ENCODE data around the gene SFXN4. TPM values are rescaled to one million over a fixed set of nuclear protein-coding genes. Genes with fewer than 3 reads are reported as not detected.

The SFXN4 gene
- total and polyA plus RNA-seq, 2 of the 13 experiments (the other 11 are each of a cell fraction or from before 2014, with no cell fraction given) = 47.7 to 64.9 TPM

DNA sequence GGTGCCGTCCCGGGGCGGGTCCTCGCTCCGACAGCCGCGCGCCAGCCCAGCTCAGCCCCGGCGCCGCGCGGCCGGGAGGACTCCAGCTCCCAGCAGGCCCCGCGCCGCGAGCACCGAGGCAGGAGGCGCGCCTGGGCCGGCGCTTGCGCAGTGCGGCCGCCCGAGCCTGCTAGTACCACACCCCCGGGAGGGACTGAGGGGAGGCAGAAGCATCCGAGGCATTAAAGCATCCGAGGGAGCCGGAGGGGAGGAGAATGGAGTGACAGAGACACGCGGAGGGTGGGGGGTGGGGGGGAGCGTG, 41.8 kb upstream of the SFXN4 start, which contains the start of gene GRK5:
TSS of gene GRK5 (plus strand) at position 206 of the 301 bp plus-strand sequence. CDS start 347 bp downstream, outside the sequence.
- H3K4me2 ChIP-seq (ENCODE audit: low read depth, low read length) = peak within 1 kb of the TSS; percentile 99
- peak; percentile 86 for ATAC-seq
- H2AFZ ChIP-seq (ENCODE audit: low read length) = no peak within 1 kb of the TSS
- peak within 1 kb of the TSS; percentile 83 for H3K9ac ChIP-seq (ENCODE audit: insufficient read depth, low read depth, low read length)
- in situ Hi-C loops (cut with HindIII; ENCODE audit: extremely low pct_ligation_motif_present, low pct_unique_long_range_greater_than_20kb) = no loop called here
- peak; percentile 18 for FAIRE-seq
- DNase-seq (ENCODE audit: low spot score) = peak; percentile 90
- H3K4me3 ChIP-seq (replicated peaks in 1 of 3; ENCODE audit: insufficient read depth in 1 of 3, low read depth in 2 of 3, low read length in 3 of 3) = peak within 1 kb of the TSS; percentile 75 to 97 (median 95)
- no TSS peak for BruUV-seq (replicated peaks)
- under 1% methylated on average over 26 of the region's 34 CpGs for WGBS (ENCODE audit: low lambda C conversion rate)
- no peaks in the 10 kb centered on the region for H3K9me3 ChIP-seq (ENCODE audit: low read length)
- peaks cover 0 to 4% of the 10 kb centered on the region in 2 experiments; a peak in 1 of 5 replicates for H3K36me3 ChIP-seq (replicated peaks in 1 of 2; ENCODE audit: control insufficient read depth in 1 of 2, insufficient read depth in 2 of 2, low read length in 2 of 2)
- ChIA-PET POLR2A (interaction anchor here (0.7 to 5.2 kb wide), 25 partner anchors 9 to 240 kb away, joined by 3 to 51 read pairs (median 4); no protein-coding TSS in a partner anchor), CTCF (ENCODE audit: low intra/inter-chr PET ratio, low total read pairs) (interaction anchor here (1.2 to 2.5 kb wide), 3 partner anchors 64 to 237 kb away, joined by 6 to 14 read pairs (median 7); no protein-coding TSS in a partner anchor)
- intact Hi-C loops (cut with micrococcal nuclease; ENCODE audit: unreplicated experiment) = no loop called here
- H3K27me3 ChIP-seq (ENCODE audit: control insufficient read depth in 1 of 2, insufficient read depth in 2 of 2, low read length in 2 of 2) = no peaks in the 10 kb centered on the region; a peak in 2 of 5 replicates
- no peaks in the 10 kb centered on the region for H4K20me1 ChIP-seq (ENCODE audit: insufficient read depth, low read length)
- H3K79me2 ChIP-seq (ENCODE audit: insufficient read depth, low read length) = peaks cover 37% of the 10 kb centered on the region
- H3K4me1 ChIP-seq (ENCODE audit: insufficient read depth, low read length) = peaks cover 59% of the 10 kb centered on the region
- H3K27ac ChIP-seq (ENCODE audit: extremely low read length, insufficient read depth, low read length) = peak within 1 kb of the TSS; percentile 93
- TF ChIP-seq FOXK1 (CRISPR knock-in tag; IDR thresholded peaks at IDR 0.05; ENCODE audit: borderline replicate concordance, low read depth) = no peak
- no peak for TF ChIP-seq PHF21A (CRISPR knock-in tag; IDR thresholded peaks at IDR 0.05)
- no peak for TF ChIP-seq ZNF570 (CRISPR knock-in tag; IDR thresholded peaks at IDR 0.05; ENCODE audit: borderline replicate concordance)
- TF ChIP-seq RFX1 (IDR thresholded peaks at IDR 0.05) = no peak
- no peak for TF ChIP-seq ZNF260 (CRISPR knock-in tag; IDR thresholded peaks at IDR 0.05; ENCODE audit: borderline replicate concordance, low read depth)
- TF ChIP-seq RBFOX2 (IDR thresholded peaks at IDR 0.05; ENCODE audit: low read depth, low read length) = peak; percentile 78
- TF ChIP-seq SNAPC2 (CRISPR knock-in tag; IDR thresholded peaks at IDR 0.05) = no peak
- no peak for TF ChIP-seq MTF2 (CRISPR knock-in tag; IDR thresholded peaks at IDR 0.05; ENCODE audit: borderline replicate concordance)
- TF ChIP-seq, protein P1, sequence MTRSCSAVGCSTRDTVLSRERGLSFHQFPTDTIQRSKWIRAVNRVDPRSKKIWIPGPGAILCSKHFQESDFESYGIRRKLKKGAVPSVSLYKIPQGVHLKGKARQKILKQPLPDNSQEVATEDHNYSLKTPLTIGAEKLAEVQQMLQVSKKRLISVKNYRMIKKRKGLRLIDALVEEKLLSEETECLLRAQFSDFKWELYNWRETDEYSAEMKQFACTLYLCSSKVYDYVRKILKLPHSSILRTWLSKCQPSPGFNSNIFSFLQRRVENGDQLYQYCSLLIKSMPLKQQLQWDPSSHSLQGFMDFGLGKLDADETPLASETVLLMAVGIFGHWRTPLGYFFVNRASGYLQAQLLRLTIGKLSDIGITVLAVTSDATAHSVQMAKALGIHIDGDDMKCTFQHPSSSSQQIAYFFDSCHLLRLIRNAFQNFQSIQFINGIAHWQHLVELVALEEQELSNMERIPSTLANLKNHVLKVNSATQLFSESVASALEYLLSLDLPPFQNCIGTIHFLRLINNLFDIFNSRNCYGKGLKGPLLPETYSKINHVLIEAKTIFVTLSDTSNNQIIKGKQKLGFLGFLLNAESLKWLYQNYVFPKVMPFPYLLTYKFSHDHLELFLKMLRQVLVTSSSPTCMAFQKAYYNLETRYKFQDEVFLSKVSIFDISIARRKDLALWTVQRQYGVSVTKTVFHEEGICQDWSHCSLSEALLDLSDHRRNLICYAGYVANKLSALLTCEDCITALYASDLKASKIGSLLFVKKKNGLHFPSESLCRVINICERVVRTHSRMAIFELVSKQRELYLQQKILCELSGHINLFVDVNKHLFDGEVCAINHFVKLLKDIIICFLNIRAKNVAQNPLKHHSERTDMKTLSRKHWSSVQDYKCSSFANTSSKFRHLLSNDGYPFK (CRISPR knock-in tag; IDR thresholded peaks at IDR 0.05; ENCODE audit: borderline replicate concordance) = no peak
- no peak for TF ChIP-seq FOXC1 (CRISPR knock-in tag; IDR thresholded peaks at IDR 0.05; ENCODE audit: borderline replicate concordance)
- TF ChIP-seq, protein P2, sequence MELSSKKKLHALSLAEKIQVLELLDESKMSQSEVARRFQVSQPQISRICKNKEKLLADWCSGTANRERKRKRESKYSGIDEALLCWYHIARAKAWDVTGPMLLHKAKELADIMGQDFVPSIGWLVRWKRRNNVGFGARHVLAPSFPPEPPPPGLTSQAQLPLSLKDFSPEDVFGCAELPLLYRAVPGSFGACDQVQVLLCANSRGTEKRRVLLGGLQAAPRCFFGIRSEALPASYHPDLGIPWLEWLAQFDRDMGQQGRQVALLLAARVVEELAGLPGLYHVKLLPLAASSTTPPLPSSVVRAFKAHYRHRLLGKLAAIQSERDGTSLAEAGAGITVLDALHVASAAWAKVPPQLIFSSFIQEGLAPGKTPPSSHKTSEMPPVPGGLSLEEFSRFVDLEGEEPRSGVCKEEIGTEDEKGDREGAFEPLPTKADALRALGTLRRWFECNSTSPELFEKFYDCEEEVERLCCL (CRISPR knock-in tag; IDR thresholded peaks at IDR 0.05; ENCODE audit: borderline replicate concordance) = no peak
- TF ChIP-seq MXI1 (IDR thresholded peaks at IDR 0.05; ENCODE audit: borderline replicate concordance, low read depth, low read length) = peak; percentile 22; the same call in 1 of the 3 replicates
- TF ChIP-seq ZNF367 (CRISPR knock-in tag; IDR thresholded peaks at IDR 0.05; ENCODE audit: borderline replicate concordance) = no peak
- no peak for TF ChIP-seq RFXAP (CRISPR knock-in tag; IDR thresholded peaks at IDR 0.05; ENCODE audit: borderline replicate concordance)
- TF ChIP-seq KLF13 (CRISPR knock-in tag; IDR thresholded peaks at IDR 0.05) = no peak
- no peak for TF ChIP-seq BHLHE40 (IDR thresholded peaks at IDR 0.05; ENCODE audit: low read length)
- TF ChIP-seq ZNF33A (CRISPR knock-in tag; IDR thresholded peaks at IDR 0.05; ENCODE audit: borderline replicate concordance) = no peak
- TF ChIP-seq, protein P3, sequence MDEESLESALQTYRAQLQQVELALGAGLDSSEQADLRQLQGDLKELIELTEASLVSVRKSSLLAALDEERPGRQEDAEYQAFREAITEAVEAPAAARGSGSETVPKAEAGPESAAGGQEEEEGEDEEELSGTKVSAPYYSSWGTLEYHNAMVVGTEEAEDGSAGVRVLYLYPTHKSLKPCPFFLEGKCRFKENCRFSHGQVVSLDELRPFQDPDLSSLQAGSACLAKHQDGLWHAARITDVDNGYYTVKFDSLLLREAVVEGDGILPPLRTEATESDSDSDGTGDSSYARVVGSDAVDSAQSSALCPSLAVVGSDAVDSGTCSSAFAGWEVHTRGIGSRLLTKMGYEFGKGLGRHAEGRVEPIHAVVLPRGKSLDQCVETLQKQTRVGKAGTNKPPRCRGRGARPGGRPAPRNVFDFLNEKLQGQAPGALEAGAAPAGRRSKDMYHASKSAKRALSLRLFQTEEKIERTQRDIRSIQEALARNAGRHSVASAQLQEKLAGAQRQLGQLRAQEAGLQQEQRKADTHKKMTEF (CRISPR knock-in tag; IDR thresholded peaks at IDR 0.05) = no peak
- TF ChIP-seq ZFP82 (CRISPR knock-in tag; IDR thresholded peaks at IDR 0.05; ENCODE audit: borderline replicate concordance) = no peak
- no peak for TF ChIP-seq HMG20B (CRISPR knock-in tag; conservative IDR thresholded peaks at IDR 0.05)
- TF ChIP-seq ETV6 (CRISPR knock-in tag; conservative IDR thresholded peaks at IDR 0.05) = no peak
- TF ChIP-seq ZNF652 (CRISPR knock-in tag; IDR thresholded peaks at IDR 0.05; ENCODE audit: borderline replicate concordance, low read depth) = no peak
